Activated CD8-positive, alpha-beta memory T cell treated with anti-CD3 and anti-CD28 coated beads, Interleukin-2, amount 50 U/mL, for 4 hours (primary cell): ENCODE results near the gene ZBED4.

Source experiments
- DNase-seq: peaks from one replicate; pipeline ENCODE4 v3.0.0-alpha.2; 2020

ZBED4 gene

GRCh38 chr22:49903322-49904039 lies 49.8 kb downstream of the ZBED4 start:
- no peak for DNase-seq

- DNase-seq: no peak
Measured at GRCh38 chr22:49904040-49904369, 50.4 kb downstream of the ZBED4 start.

- DNase-seq: no peak
Measured at GRCh38 chr22:49905465-49905864, 51.8 kb downstream of the ZBED4 start.

- DNase-seq: no peak
Measured at GRCh38 chr22:49906071-49906798, 52.6 kb downstream of the ZBED4 start.

- DNase-seq: no peak
Measured at GRCh38 chr22:49906799-49907290, 53.2 kb downstream of the ZBED4 start.

GRCh38 chr22:49907807-49908206 lies 54.2 kb downstream of the ZBED4 start:
- no peak for DNase-seq

GRCh38 chr22:49909476-49910205 lies 56.0 kb downstream of the ZBED4 start:
- DNase-seq: no peak

- DNase-seq: no peak
Measured at GRCh38 chr22:49910229-49911155, 56.8 kb downstream of the ZBED4 start.

- DNase-seq: no peak
Measured at GRCh38 chr22:49911881-49912625, 58.4 kb downstream of the ZBED4 start.

- no peak for DNase-seq
Measured at GRCh38 chr22:49913026-49913425, 59.4 kb downstream of the ZBED4 start.

- no peak for DNase-seq
Measured at GRCh38 chr22:49913446-49913845, 59.8 kb downstream of the ZBED4 start.

GRCh38 chr22:49914256-49914655 lies 60.6 kb downstream of the ZBED4 start:
- no peak for DNase-seq

GRCh38 chr22:49915610-49916009 lies 62.0 kb downstream of the ZBED4 start:
- no peak for DNase-seq

- no peak for DNase-seq
Measured at GRCh38 chr22:49916831-49917230, 63.2 kb downstream of the ZBED4 start.

GRCh38 chr22:49917974-49918910 lies 64.6 kb downstream of the ZBED4 start, which contains the start of the genes ALG12 and CRELD2:
TSS of gene ALG12 (minus strand) at chr22:49918438. CDS start at chr22:49913765, 4,673 bp downstream.
TSS of gene CRELD2 (plus strand) at chr22:49918634. CDS start at chr22:49918770, 136 bp downstream.
- peak; percentile 96 for DNase-seq

GRCh38 chr22:49918911-49919881 lies 65.6 kb downstream of the ZBED4 start:
- DNase-seq: no peak

GRCh38 chr22:49920859-49921258 lies 67.2 kb downstream of the ZBED4 start:
- no peak for DNase-seq

- DNase-seq: no peak
Measured at GRCh38 chr22:49921508-49922278, 68.0 kb downstream of the ZBED4 start.
